HG02884 (cell line): ENCODE data around the gene TAF5.
"Not testable (repeated sequence)": the region's sequence is repeated elsewhere in the genome, so short reads cannot be mapped to it uniquely, and the experiment has no call there.

ENCODE experiments used
- ATAC-seq: cut with Tn5 transposase; IDR thresholded peaks from one replicate; pipeline ENCODE4 v1.9.1; 2021; ENCODE audit warnings: mild to moderate bottlenecking, moderate library complexity; ENCODE audit not compliant: unreplicated experiment

The TAF5 gene

GRCh38 chr10:103397191-103397825 is 29.5 kb downstream of the TAF5 start:
- ATAC-seq: no peak

- ATAC-seq: no peak
Measured at GRCh38 chr10:103413564-103413963, 45.8 kb downstream of the TAF5 start.

DNA sequence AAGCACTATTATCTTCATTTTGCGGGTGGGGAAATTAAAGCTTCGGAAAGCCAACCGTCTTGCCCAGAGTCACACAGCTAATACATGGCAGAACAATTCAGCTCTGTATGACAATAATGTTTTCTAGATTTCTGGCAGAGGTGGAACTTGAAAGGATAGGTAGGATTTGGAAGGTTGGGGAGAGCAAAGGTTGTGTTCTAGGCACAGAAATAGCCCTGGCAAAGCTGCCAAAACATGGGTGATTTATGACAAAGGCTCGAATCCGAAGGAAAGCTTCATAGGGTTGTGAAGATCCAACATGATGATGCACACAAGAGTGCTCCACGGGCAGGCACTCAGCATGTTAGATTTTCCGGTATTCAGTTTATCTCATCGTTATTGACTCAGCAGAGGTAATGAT is 47.8 kb downstream of the TAF5 start:
- ATAC-seq: no peak

- ATAC-seq: no peak
Measured at GRCh38 chr10:103416436-103417147, 48.8 kb downstream of the TAF5 start.

GRCh38 chr10:103417148-103417469 is 49.3 kb downstream of the TAF5 start:
- not testable (repeated sequence) for ATAC-seq

- ATAC-seq: no peak
Measured at GRCh38 chr10:103417601-103418000, 49.8 kb downstream of the TAF5 start.

- ATAC-seq: no peak
Measured at GRCh38 chr10:103419101-103419500, 51.3 kb downstream of the TAF5 start.

DNA sequence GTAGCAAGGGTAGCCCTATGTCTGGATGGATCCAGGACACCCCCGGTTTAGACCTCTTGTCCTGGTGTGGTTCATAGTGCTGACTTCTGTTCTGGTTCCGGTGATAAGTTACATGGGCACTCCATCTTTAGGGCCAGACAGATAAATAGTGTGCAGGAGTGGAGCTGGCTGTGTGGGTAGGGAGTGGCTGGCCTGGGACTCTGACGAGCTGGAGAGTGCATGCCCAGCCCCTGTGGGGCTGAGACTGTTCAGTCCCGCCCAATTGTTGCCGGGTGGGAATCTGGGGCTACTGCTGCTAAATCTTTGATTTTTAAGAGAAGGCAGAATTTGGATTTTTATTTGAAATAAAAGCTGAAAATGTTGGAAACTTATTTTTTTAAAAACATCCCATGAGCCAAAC is 56.0 kb downstream of the TAF5 start:
- no peak for ATAC-seq

DNA sequence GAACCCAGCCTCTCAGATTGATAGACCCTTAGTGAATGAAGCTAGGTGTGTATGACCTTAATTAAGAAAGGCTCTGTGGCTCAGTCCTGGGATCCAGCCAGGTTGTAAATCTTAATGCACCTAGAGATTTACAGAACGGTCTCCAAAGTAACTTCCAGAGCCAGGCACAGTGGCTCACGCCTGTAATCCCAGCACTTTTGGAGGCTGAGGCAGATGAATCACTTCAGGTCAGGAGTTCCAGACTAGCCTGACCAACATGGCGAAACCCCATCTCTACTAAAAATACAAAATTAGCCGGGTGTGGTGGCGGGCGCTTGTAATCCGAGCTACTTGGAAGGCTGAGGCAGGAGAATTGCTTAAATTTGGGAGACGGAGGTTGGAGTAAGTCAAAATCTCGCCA is 60.1 kb downstream of the TAF5 start:
- ATAC-seq: no peak

GRCh38 chr10:103428989-103429643 is 61.3 kb downstream of the TAF5 start:
- no peak for ATAC-seq

DNA sequence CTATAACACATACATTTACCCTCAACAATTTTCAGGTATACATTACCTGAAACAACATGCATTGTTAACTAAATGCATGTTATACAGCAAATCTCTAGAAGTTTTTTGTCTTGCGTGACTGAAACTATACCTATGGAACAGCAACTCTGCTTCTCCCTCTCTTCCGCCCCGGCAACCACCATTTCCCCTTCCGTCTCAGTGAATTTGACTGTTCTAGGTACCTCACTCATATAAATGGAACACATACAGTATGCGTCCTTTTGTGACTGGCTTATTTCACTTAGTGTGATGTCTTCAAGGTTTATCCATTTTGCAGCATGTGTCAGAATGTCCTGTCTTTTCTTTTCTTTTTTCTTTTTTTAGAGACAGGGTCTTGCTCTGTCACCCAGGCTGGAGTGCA is 61.9 kb downstream of the TAF5 start:
- ATAC-seq: no peak

- ATAC-seq: no peak
Measured at GRCh38 chr10:103431902-103432301, 64.1 kb downstream of the TAF5 start.

GRCh38 chr10:103433858-103434257 is 66.1 kb downstream of the TAF5 start:
- no peak for ATAC-seq
